ENCODE measurements around the gene KCNH8.
"Not testable (repeated sequence)": the region's sequence is repeated elsewhere in the genome, so short reads cannot be mapped to it uniquely, and the experiment has no call there.

KCNH8 gene

DNA sequence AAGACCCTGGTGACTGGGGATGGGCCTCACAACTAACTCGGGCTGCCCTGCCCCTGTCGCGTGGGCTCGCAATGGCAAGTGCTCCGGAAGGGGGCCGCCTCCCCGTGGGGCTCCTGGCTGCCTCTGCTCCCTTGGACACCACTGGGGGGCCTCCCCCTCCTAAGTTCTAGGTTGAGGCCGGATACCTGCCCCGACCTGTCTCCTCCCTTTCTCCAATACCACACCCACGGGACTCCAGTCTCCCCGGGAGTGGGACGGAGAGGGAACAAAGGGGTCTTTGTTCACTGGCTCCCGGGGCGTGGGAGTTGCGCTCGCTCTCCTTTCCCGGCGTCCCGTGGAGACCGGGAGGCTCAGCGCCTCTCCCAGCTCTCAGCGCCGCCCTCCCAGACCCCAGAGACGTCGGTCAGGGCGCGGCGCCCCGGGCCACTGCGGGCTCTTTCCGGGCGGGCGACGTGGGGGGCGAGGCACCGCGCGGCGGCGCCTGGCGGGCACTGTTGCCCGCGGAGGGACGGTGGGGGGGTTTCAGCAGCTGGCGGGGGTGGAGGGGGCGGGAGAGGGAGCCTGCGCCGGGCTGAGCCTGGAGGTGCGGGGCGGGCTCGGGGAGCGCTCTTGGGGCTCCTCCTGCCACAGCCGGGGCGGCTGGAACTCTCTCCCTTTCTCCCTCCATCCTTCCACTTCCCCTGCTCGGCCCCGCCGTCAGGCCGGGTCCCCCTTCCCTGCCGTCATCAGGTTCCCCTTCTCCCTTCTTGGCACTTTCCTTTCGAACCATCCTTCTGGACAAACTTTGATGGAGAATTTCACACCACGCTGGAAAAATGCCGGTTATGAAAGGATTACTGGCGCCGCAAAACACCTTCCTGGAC, at the start of gene KCNH8:
TSS of gene KCNH8 (plus strand) at position 606 of the 863 bp plus-strand sequence. CDS start at position 816, 210 bp downstream.
- Histone ChIP-seq H3K9ac (ENCODE audit: low read depth in 1 of 2, low read length in 2 of 2) (peak within 1 kb of the TSS; percentile 73 to 74), H3K4me3 (ENCODE audit: low read length in 2 of 2) (peak within 1 kb of the TSS; percentile 66 to 81), H3K27me3 (ENCODE audit: control insufficient read depth in 2 of 2, insufficient read depth in 2 of 2, low read length in 2 of 2) (no peaks in the 10 kb centered on the region), H3K4me1 (ENCODE audit: control insufficient read depth in 2 of 2, insufficient read depth in 2 of 2, low read length in 2 of 2) (peaks cover 3 to 5% of the 10 kb centered on the region in 2 donors), H3K27ac (ENCODE audit: low read depth in 2 of 2, low read length in 2 of 2) (peak within 1 kb of the TSS; percentile 79 to 80), H3K36me3 (ENCODE audit: control insufficient read depth in 2 of 2, insufficient read depth in 2 of 2, low read length in 2 of 2) (no peaks in the 10 kb centered on the region), H3K9me3 (ENCODE audit: control insufficient read depth in 2 of 2, low read length in 2 of 2) (peaks cover 0 to 2% of the 10 kb centered on the region in 2 donors)

DNA sequence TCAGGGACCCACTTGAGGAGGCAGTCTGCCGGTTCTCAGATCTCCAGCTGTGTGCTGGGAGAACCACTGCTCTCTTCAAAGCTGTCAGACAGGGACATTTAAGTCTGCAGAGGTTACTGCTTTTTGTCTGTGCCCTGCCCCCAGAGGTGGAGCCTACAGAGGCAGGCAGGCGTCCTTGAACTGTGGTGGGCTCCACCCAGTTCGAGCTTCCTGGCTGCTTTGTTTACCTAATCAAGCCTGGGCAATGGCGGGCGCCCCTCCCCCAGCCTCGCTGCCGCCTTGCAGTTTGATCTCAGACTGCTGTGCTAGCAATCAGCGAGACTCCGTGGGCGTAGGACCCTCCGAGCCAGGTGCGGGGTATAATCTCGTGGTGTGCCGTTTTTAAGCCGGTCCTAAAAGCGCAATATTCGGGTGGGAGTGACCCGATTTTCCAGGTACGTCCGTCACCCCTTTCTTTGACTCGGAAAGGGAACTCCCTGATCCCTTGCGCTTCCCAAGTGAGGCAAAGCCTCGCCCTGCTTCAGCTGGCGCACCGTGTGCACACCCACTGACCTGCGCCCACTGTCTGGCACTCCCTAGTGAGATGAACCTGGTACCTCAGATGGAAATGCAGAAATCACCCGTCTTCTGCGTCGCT, 45.5 kb upstream of the KCNH8 start:
- not testable (repeated sequence) for H3K9me3 ChIP-seq (ENCODE audit: control insufficient read depth in 2 of 2, low read length in 2 of 2); H3K4me1 ChIP-seq (ENCODE audit: control insufficient read depth in 2 of 2, insufficient read depth in 2 of 2, low read length in 2 of 2); H3K36me3 ChIP-seq (ENCODE audit: control insufficient read depth in 2 of 2, insufficient read depth in 2 of 2, low read length in 2 of 2); H3K4me3 ChIP-seq (ENCODE audit: low read length in 2 of 2); H3K27ac ChIP-seq (ENCODE audit: low read depth in 2 of 2, low read length in 2 of 2); H3K9ac ChIP-seq (ENCODE audit: low read depth in 1 of 2, low read length in 2 of 2); H3K27me3 ChIP-seq (ENCODE audit: control insufficient read depth in 2 of 2, insufficient read depth in 2 of 2, low read length in 2 of 2)

DNA sequence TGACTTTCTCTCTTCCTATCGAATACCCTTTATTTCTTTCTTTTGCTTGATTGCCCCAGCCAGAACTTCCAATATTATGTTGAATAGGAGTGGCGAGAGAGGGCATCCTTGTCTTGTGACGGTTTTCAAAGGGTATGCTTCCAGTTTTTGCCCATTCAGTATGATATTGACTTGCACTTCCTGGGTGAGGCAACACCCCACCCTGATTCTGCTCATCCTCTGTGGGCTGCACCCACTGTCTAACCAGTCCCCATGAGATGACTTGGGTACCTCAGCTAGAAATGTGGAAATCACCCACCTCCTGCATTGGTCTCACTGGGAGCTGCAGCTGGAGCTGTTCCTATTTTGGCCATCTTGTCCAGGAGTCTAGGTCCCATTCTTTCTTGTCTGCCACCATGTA, 44.8 kb upstream of the KCNH8 start:
- Histone ChIP-seq H3K9me3 (ENCODE audit: control insufficient read depth in 2 of 2, low read length in 2 of 2) (no peaks in the 10 kb centered on the region), H3K27me3 (ENCODE audit: control insufficient read depth in 2 of 2, insufficient read depth in 2 of 2, low read length in 2 of 2) (no peaks in the 10 kb centered on the region), H3K9ac (ENCODE audit: low read depth in 1 of 2, low read length in 2 of 2) (no peak overlapping the region), H3K4me1 (ENCODE audit: control insufficient read depth in 2 of 2, insufficient read depth in 2 of 2, low read length in 2 of 2) (no peaks in the 10 kb centered on the region), H3K4me3 (ENCODE audit: low read length in 2 of 2) (no peak overlapping the region), H3K27ac (ENCODE audit: low read depth in 2 of 2, low read length in 2 of 2) (no peak overlapping the region), H3K36me3 (ENCODE audit: control insufficient read depth in 2 of 2, insufficient read depth in 2 of 2, low read length in 2 of 2) (no peaks in the 10 kb centered on the region)

- Histone ChIP-seq H3K27me3 (ENCODE audit: control insufficient read depth in 2 of 2, insufficient read depth in 2 of 2, low read length in 2 of 2) (no peaks in the 10 kb centered on the region), H3K4me1 (ENCODE audit: control insufficient read depth in 2 of 2, insufficient read depth in 2 of 2, low read length in 2 of 2) (no peaks in the 10 kb centered on the region), H3K36me3 (ENCODE audit: control insufficient read depth in 2 of 2, insufficient read depth in 2 of 2, low read length in 2 of 2) (no peaks in the 10 kb centered on the region), H3K9ac (ENCODE audit: low read depth in 1 of 2, low read length in 2 of 2) (no peak overlapping the region), H3K9me3 (ENCODE audit: control insufficient read depth in 2 of 2, low read length in 2 of 2) (no peaks in the 10 kb centered on the region), H3K4me3 (ENCODE audit: low read length in 2 of 2) (no peak overlapping the region), H3K27ac (ENCODE audit: low read depth in 2 of 2, low read length in 2 of 2) (no peak overlapping the region)
Observed at GRCh38 chr3:19104459-19104858, 43.9 kb upstream of the KCNH8 start.

DNA sequence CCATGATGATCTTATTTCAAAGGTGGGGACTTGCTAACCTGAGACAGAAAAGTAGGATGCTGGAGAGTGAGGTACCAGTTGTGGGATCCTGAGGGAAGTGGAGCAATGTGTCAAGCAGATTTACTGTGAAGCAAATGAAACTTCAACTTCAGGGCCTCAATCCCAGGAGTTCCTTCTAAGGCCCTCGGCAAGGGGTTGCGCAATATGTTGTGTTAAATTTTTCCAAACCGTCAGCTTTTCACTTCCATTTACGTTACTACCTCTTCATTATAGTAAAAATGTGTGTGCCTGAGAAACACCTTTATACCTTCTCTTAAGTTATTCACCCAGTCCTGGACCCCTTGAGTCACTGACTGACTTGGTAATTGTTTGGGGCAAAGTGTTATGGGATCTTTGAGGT, 42.5 kb upstream of the KCNH8 start:
- Histone ChIP-seq H3K27ac (ENCODE audit: low read depth in 2 of 2, low read length in 2 of 2) (no peak overlapping the region), H3K9me3 (ENCODE audit: control insufficient read depth in 2 of 2, low read length in 2 of 2) (no peaks in the 10 kb centered on the region), H3K36me3 (ENCODE audit: control insufficient read depth in 2 of 2, insufficient read depth in 2 of 2, low read length in 2 of 2) (no peaks in the 10 kb centered on the region), H3K4me1 (ENCODE audit: control insufficient read depth in 2 of 2, insufficient read depth in 2 of 2, low read length in 2 of 2) (no peaks in the 10 kb centered on the region), H3K27me3 (ENCODE audit: control insufficient read depth in 2 of 2, insufficient read depth in 2 of 2, low read length in 2 of 2) (no peaks in the 10 kb centered on the region), H3K9ac (ENCODE audit: low read depth in 1 of 2, low read length in 2 of 2) (no peak overlapping the region), H3K4me3 (ENCODE audit: low read length in 2 of 2) (no peak overlapping the region)

DNA sequence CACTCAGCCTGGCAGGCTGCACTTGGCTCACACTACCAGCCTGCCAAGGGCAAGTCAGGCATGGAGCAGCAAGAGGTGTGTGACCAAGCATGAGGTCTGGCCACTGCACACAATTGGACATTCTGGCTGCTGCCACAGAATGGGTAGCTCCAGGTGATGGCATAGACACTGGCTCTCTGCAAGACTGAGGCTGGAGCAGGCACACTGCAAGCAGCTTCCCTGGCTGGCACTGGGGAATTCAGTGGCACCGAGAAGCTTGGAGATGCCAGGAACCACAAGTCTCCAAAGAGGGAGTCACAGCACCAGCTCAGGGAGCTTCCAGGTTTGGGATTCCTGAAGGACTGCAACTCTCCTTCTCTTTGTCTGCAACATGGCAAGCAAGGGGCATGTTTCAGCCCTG, 42.0 kb upstream of the KCNH8 start:
- no peaks in the 10 kb centered on the region for H3K9me3 ChIP-seq (ENCODE audit: control insufficient read depth in 2 of 2, low read length in 2 of 2)

GRCh38 chr3:19107719-19108118, 40.6 kb upstream of the KCNH8 start:
- H3K4me3 ChIP-seq (ENCODE audit: low read length in 2 of 2), result no peak overlapping the region
- H3K9me3 ChIP-seq (ENCODE audit: control insufficient read depth in 2 of 2, low read length in 2 of 2), result no peaks in the 10 kb centered on the region
- no peaks in the 10 kb centered on the region for H3K4me1 ChIP-seq (ENCODE audit: control insufficient read depth in 2 of 2, insufficient read depth in 2 of 2, low read length in 2 of 2)
- no peak overlapping the region for H3K27ac ChIP-seq (ENCODE audit: low read depth in 2 of 2, low read length in 2 of 2)
- no peaks in the 10 kb centered on the region for H3K27me3 ChIP-seq (ENCODE audit: control insufficient read depth in 2 of 2, insufficient read depth in 2 of 2, low read length in 2 of 2)
- no peak overlapping the region for H3K9ac ChIP-seq (ENCODE audit: low read depth in 1 of 2, low read length in 2 of 2)
- H3K36me3 ChIP-seq (ENCODE audit: control insufficient read depth in 2 of 2, insufficient read depth in 2 of 2, low read length in 2 of 2), result no peaks in the 10 kb centered on the region

More for the DNA sequence above, 42.0 kb upstream of the KCNH8 start:
- Histone ChIP-seq H3K27me3 (ENCODE audit: control insufficient read depth in 2 of 2, insufficient read depth in 2 of 2, low read length in 2 of 2) (no peaks in the 10 kb centered on the region), H3K27ac (ENCODE audit: low read depth in 2 of 2, low read length in 2 of 2) (no peak overlapping the region), H3K4me1 (ENCODE audit: control insufficient read depth in 2 of 2, insufficient read depth in 2 of 2, low read length in 2 of 2) (no peaks in the 10 kb centered on the region), H3K4me3 (ENCODE audit: low read length in 2 of 2) (no peak overlapping the region), H3K9ac (ENCODE audit: low read depth in 1 of 2, low read length in 2 of 2) (no peak overlapping the region), H3K36me3 (ENCODE audit: control insufficient read depth in 2 of 2, insufficient read depth in 2 of 2, low read length in 2 of 2) (no peaks in the 10 kb centered on the region)

GRCh38 chr3:19110335-19110895, 37.9 kb upstream of the KCNH8 start:
- no peak overlapping the region for H3K27ac ChIP-seq (ENCODE audit: low read depth in 2 of 2, low read length in 2 of 2)
- no peaks in the 10 kb centered on the region for H3K4me1 ChIP-seq (ENCODE audit: control insufficient read depth in 2 of 2, insufficient read depth in 2 of 2, low read length in 2 of 2)
- no peak overlapping the region for H3K4me3 ChIP-seq (ENCODE audit: low read length in 2 of 2)

GRCh38 chr3:19114461-19114860, 33.8 kb upstream of the KCNH8 start:
- Histone ChIP-seq H3K9ac (ENCODE audit: low read depth in 1 of 2, low read length in 2 of 2) (no peak overlapping the region), H3K9me3 (ENCODE audit: control insufficient read depth in 2 of 2, low read length in 2 of 2) (no peaks in the 10 kb centered on the region), H3K4me3 (ENCODE audit: low read length in 2 of 2) (no peak overlapping the region), H3K4me1 (ENCODE audit: control insufficient read depth in 2 of 2, insufficient read depth in 2 of 2, low read length in 2 of 2) (no peaks in the 10 kb centered on the region), H3K27me3 (ENCODE audit: control insufficient read depth in 2 of 2, insufficient read depth in 2 of 2, low read length in 2 of 2) (no peaks in the 10 kb centered on the region), H3K27ac (ENCODE audit: low read depth in 2 of 2, low read length in 2 of 2) (no peak overlapping the region), H3K36me3 (ENCODE audit: control insufficient read depth in 2 of 2, insufficient read depth in 2 of 2, low read length in 2 of 2) (no peaks in the 10 kb centered on the region)

More at GRCh38 chr3:19110335-19110895, 37.9 kb upstream of the KCNH8 start:
- Histone ChIP-seq H3K36me3 (ENCODE audit: control insufficient read depth in 2 of 2, insufficient read depth in 2 of 2, low read length in 2 of 2) (no peaks in the 10 kb centered on the region), H3K27me3 (ENCODE audit: control insufficient read depth in 2 of 2, insufficient read depth in 2 of 2, low read length in 2 of 2) (no peaks in the 10 kb centered on the region), H3K9me3 (ENCODE audit: control insufficient read depth in 2 of 2, low read length in 2 of 2) (no peaks in the 10 kb centered on the region), H3K9ac (ENCODE audit: low read depth in 1 of 2, low read length in 2 of 2) (no peak overlapping the region)

DNA sequence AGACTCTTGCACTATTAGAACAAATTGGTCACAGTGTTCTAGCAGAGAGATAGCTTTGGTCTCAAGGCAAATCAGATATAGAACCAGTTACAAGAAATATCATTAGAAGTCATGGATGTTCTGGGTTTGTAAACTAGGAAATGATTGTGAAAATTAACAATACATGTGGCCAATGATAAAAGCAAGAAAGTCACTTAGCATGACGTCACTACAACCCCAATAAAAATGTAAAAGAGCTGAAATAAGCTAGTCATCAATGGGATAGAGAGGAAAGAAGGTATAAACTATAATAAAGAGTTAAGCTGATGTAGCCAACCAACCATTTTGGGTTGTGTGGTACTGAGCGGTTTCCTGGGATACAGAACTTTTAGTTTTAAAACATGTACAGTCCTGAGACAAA, 32.1 kb upstream of the KCNH8 start:
- Histone ChIP-seq H3K27me3 (ENCODE audit: control insufficient read depth in 2 of 2, insufficient read depth in 2 of 2, low read length in 2 of 2) (no peaks in the 10 kb centered on the region), H3K9me3 (ENCODE audit: control insufficient read depth in 2 of 2, low read length in 2 of 2) (no peaks in the 10 kb centered on the region), H3K4me3 (ENCODE audit: low read length in 2 of 2) (no peak overlapping the region), H3K4me1 (ENCODE audit: control insufficient read depth in 2 of 2, insufficient read depth in 2 of 2, low read length in 2 of 2) (no peaks in the 10 kb centered on the region), H3K36me3 (ENCODE audit: control insufficient read depth in 2 of 2, insufficient read depth in 2 of 2, low read length in 2 of 2) (no peaks in the 10 kb centered on the region), H3K9ac (ENCODE audit: low read depth in 1 of 2, low read length in 2 of 2) (no peak overlapping the region), H3K27ac (ENCODE audit: low read depth in 2 of 2, low read length in 2 of 2) (no peak overlapping the region)
